ENCODE data around the gene EFNA2.

Gene EFNA2

DNA sequence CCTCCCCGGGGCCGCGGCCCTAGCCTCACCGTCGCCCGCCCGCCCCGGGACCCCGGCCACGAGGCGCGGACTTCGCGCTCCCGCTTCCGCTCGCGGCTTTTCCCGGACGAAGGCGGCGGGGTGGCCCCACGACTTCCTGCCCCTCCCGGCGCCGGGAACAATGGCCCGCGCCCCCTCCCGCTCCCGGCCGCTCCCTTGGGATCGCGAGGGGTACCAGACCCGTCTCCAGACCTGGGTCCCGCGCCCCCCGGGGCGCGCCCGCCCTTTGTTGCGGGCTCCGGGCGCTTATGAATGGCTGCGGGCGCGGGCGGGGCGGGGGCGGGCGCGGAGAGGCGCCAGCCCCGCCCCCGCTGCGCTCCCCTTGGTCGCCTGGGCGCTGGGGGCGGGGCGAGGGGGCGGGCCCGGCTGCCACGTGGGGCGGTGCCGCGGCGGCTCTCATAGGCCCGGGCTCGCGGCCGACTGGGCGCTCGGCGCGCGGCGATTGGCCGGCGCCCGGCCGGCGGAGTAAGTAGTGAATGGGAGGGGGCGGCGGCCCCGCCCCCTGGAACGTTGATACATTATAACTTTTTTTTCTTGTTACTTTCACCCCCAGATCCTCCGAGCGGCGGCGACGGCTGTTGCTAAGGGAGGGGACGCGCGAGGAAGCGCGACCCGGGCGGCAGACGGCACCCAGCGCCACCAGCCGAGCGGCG is 36.2 kb upstream of the EFNA2 start:
- DNase-seq: peak; percentile 92

DNA sequence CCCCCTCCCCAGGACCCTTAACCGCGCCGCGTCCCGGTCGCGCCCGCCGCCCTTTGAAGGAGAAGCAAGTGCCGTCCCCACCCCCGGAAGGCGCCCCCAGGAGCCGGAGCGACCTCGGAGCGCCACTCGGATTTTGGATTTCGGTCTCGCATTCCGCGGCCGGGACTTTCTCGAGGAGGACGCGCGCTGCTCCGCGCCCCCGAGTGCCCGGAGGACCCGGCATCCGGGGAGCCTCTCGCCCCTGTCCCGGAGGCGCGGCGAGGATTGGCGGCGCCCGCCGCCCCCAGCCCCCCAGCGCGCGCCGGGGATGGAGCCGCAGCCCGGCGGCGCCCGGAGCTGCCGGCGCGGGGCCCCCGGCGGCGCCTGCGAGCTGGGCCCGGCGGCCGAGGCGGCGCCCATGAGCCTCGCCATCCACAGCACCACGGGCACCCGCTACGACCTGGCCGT is 35.7 kb upstream of the EFNA2 start:
- DNase-seq: no peak

GRCh38 chr19:1250437-1251260 is 35.0 kb upstream of the EFNA2 start:
- peak; percentile 50 for DNase-seq

DNA sequence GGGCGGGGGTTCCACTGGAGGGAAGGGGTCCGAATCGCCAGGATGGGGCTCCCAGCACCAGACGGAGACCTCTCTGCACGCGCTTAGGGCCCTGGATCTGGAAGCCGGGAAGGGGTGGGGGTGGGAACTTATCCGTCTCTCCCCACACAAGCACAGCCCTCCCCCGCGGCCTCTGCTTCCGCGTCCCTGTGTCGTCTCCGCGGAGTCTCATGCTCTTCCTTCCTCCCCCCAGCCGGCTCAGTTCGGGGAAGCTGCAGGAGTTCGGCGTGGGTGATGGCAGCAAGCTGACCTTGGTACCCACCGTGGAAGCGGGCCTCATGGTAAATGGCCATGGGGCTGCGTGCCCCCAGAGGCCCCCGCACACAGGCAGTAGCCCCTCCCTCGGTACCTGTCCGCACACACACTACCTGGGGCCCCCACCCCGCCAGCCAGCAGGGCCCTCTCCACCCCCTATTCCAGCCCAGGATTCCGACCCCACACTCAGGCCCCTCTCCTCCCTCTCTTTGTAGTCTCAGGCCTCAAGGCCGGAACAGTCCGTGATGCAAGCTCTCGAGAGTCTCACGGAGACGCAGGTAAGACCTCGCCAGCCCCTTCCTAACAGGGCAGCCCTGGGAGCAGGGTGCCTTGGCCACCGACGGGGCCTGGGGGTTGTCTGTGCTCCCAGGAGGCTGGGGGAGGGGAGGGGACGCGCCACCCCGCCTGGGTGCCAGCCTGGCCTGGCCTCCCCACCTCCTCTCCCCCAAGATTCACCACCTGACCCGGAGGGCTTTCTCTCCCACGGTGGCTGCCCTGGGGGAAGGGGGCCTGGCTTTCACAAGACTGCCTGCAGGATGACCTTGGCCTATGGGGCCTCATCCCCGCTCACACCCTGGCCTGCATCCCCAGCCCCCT is 34.1 kb upstream of the EFNA2 start:
- DNase-seq: peak; percentile 58

GRCh38 chr19:1252221-1252820 is 33.4 kb upstream of the EFNA2 start:
- peak; percentile 55 for DNase-seq

DNA sequence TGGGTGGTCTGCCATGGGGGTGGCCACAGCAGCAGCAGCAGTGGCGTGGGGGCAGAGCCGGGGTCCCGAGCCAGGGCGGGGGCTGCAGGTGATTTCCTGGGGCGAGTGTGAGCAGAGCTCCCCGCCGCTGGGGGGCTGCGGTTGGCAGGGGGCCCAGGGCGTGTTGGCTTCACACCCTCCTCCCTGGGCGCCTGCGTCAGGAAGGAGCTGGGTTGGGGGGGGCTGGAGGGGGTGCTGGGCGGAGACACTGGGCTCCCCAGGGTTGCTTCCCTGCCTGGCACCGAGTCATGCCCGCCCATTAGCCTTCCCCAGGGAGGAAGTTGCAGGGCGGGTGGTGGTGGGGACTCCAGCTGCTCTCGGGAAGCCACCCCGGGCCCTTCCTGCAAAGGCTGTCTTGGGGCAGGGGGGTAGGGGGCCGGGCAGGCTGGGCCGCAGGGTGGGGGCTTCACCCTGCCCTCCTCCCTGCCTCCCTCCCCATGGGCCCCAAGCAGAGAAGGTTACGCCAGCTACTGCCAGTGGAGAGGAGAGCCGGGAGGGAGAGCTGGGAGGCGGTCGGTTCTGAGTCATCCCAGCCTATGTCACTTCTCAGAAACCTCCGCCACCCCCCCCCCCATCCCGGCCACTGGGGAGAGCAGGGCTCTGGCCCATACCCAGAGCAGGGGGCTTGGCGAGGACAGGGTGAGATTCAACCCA is 32.7 kb upstream of the EFNA2 start:
- peak; percentile 75 for DNase-seq

DNA sequence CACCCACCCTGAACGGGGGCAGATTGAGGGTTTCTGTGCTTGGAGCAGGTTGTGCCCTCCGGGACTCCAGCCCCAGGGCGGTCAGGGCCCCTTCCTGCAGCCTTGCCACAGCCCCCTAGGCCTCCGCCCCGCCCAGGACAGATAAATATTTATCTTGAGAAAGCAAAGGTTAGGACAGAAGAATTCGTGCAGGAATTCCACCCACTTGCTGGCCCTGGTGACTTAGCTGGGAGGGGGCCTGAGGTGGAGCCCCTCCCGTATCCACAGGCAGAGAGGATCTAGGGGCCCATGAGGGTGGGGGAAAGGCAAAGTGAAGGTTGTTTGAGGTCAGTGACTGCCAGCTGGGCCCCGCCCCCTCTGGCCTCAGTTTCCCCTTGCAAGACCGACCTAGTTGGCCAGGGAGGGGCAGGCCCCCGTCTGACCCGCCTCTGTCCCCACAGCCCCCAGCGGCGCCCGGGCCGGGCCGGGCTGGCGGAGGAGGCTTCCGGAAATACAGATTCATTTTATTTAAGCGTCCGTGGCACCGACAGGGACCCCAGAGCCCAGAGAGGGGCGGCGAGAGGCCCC is 32.1 kb upstream of the EFNA2 start:
- no peak for DNase-seq

GRCh38 chr19:1254081-1254527 is 31.6 kb upstream of the EFNA2 start:
- no peak for DNase-seq

GRCh38 chr19:1254530-1255185 is 31.0 kb upstream of the EFNA2 start:
- no peak for DNase-seq

- no peak for DNase-seq
Measured at GRCh38 chr19:1255186-1256161, 30.2 kb upstream of the EFNA2 start.

- no peak for DNase-seq
Measured at GRCh38 chr19:1256646-1257474, 28.8 kb upstream of the EFNA2 start.

- DNase-seq: no peak
Measured at GRCh38 chr19:1257475-1258162, 28.1 kb upstream of the EFNA2 start.

GRCh38 chr19:1258163-1258492 is 27.5 kb upstream of the EFNA2 start:
- no peak for DNase-seq

DNA sequence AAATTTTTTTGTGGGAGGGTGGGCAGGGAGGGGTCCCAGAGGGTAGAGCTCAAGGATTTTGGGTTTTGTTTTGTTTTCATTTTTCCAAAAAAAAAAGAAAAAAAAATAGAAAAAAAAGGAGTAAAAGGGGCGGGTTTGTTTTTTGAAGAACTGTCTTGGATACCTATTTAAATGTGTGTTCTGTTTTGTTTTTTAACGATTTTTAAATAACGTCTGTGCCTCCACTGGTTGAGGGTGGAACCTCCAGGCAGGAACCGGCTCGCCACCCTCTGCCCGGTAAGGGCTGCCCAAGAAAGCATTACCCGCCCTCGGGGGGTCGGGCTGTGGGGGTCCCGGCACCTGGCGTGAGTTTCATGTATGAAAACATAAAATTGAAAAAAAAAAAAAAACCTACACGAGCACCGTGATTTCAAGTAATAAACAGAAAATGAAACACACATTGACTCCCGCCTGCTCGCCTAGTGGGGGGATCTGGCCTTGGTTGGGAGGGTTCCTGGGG is 26.9 kb upstream of the EFNA2 start:
- no peak for DNase-seq

GRCh38 chr19:1259206-1259875 is 26.3 kb upstream of the EFNA2 start:
- peak; percentile 53 for DNase-seq

DNA sequence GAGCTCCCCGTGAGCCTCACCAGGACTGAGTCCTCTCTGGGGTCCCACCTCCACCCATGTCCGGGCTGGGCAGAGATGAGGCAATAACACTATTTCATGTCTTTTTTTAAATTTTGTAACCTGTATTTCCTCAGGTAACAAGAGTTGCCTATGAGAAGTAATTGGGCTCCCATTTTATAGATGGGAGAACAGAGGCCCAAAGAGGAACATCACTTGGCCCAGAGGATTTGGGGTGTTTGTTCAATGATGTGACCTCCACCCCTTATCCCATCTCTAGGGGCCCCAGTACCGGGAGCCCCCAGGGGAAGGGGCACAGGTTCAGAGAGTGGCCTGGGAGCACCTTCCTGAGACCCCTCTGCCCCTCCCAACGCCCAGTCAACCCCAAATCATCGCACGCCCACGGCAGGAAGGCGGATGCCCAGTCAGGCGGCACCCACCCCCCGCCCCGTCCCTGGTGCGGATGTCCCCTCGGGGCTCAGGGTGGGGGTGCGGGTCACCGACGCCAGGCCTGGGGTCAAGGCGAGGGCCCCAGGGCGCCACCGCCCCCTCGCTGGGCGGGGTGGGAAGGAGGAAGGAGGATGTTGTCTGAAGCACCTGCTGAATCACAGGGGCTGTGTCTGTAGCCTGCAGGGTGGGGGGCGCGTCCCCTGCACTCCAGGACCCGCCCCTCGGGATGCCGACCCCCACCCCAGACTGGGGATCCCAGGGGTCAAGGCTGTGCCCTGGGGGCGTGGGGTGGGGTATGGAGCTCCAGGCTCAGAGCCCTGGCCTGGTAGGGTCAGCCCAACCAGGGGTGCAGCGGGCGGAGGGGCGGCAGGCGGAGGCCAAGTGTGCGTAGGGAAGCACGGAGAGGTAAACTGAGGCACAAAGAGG is 25.6 kb upstream of the EFNA2 start:
- peak; percentile 42 for DNase-seq
